Body of pancreas (tissue), 4 donors: Measurements from ENCODE around the gene AGBL5. TPM values are rescaled to one million over a fixed set of nuclear protein-coding genes. Genes with fewer than 3 reads are reported as not detected.

Experiments used
- ATAC-seq: fragments of 150-250 bp; one replicate; pipeline ENCODE4 v1.9.1; 2016
- DNase-seq, 4 donors: peaks; one replicate each; pipeline ENCODE4 v3.0.0-alpha.2; 2019
- H3K27ac ChIP-seq, 4 donors: fragments of 200-600 bp; sonication (generic); 1 replicate in 3 of 4; 2 replicates in 1 of 4; pipeline versions ENCODE4 v1.5.1 to v1.6.1; 2016 to 2019; ENCODE audit warnings: mild to moderate bottlenecking in 1 of 4, mixed read lengths in 1 of 4, moderate library complexity in 1 of 4
- H3K27me3 ChIP-seq, 2 donors: fragments of 200-600 bp; sonication (generic); one replicate each; pipeline ENCODE4 v1.6.0; 2016; ENCODE audit warnings: mild to moderate bottlenecking in 1 of 2
- H3K36me3 ChIP-seq, 2 donors: fragments of 200-600 bp; sonication (generic); replicated peaks in 1 of 2; 2 replicates each; pipeline ENCODE4 v1.5.1; 2016; ENCODE audit warnings: low read depth in 2 of 2; ENCODE audit not compliant: insufficient read depth in 1 of 2
- H3K4me1 ChIP-seq: fragments of 200-600 bp; sonication (generic); one replicate; pipeline ENCODE4 v1.6.0; 2016
- H3K4me3 ChIP-seq, 2 donors: fragments of 200-600 bp; sonication (generic); 1 replicate in 1 of 2; 2 replicates in 1 of 2; pipeline ENCODE4 v1.5.1; 2016 to 2019
- H3K9me3 ChIP-seq, 3 donors: fragments of 200-600 bp; sonication (generic); 1 replicate in 2 of 3; 2 replicates in 1 of 3; pipeline ENCODE4 v1.5.1; 2016
- CTCF ChIP-seq, 7 experiments: fragments of 450-650 bp in 4 of 7; fragments of 200-600 bp in 3 of 7; sonication (generic) in 3 of 7; IDR thresholded peaks; one replicate each; pipeline ENCODE4 v1.5.1; 2016 to 2019; ENCODE audit warnings: antibody characterized with exemption in 7 of 7
- POLR2A ChIP-seq, 3 donors: fragments of 450-650 bp; IDR thresholded peaks; one replicate each; pipeline ENCODE4 v1.6.1; 2016; ENCODE audit warnings: antibody characterized with exemption in 3 of 3, mild to moderate bottlenecking in 2 of 3
- WGBS, 2 donors: methylation state at CpG; one replicate each; pipeline ENCODE4 v1.1.5; 2017; 5-methylcytosine and 5-hydroxymethylcytosine counted together
- intact Hi-C: fragments of 100-400 bp; cut with DNase I; formaldehyde crosslinking; loops from one replicate; pipeline ENCODE4 v1.15.1; 2023
- total RNA-seq, 2 donors: library from RNA; depleted of rRNA; stranded (reverse); fragments of >200 nt; gene quantifications; one replicate each; pipeline ENCODE4 v1.1.0, GENCODE V29; 2016

AGBL5 gene
- total RNA-seq, 2 donors from 2014 or later: 5.6 to 12.2 TPM

- no peak for TF ChIP-seq POLR2A (IDR thresholded peaks at IDR 0.05)
- no peak for TF ChIP-seq CTCF (IDR thresholded peaks at IDR 0.05)
Observed at GRCh38 chr2:27027211-27027651, 24.2 kb upstream of the AGBL5 start.

GRCh38 chr2:27029051-27029450 lies 22.4 kb upstream of the AGBL5 start:
- ATAC-seq (no peak), DNase-seq (no peak)
- intact Hi-C loops: no loop called here
- Histone ChIP-seq H3K27me3 (no peaks in the 10 kb centered on the region), H3K4me1 (peaks cover 5% of the 10 kb centered on the region), H3K4me3 (no peak overlapping the region), H3K36me3 (no peaks in the 10 kb centered on the region), H3K9me3 (no peaks in the 10 kb centered on the region), H3K27ac (no peak overlapping the region)
- no peak for TF ChIP-seq CTCF (IDR thresholded peaks at IDR 0.05)
- no peak for TF ChIP-seq POLR2A (IDR thresholded peaks at IDR 0.05)
- WGBS, 2 donors: 64 to 76% methylated on average over 2 of the region's 2 CpGs

More at GRCh38 chr2:27027211-27027651, 24.2 kb upstream of the AGBL5 start:
- WGBS, 2 donors: 84 to 95% methylated on average over 4 to 10 of the region's 10 CpGs
- H3K9me3 ChIP-seq: no peaks in the 10 kb centered on the region
- DNase-seq (no peak), ATAC-seq (no peak)
- H3K27me3 ChIP-seq: no peaks in the 10 kb centered on the region
- intact Hi-C loops: no loop called here
- H3K4me1 ChIP-seq: no peaks in the 10 kb centered on the region
- no peak overlapping the region for H3K4me3 ChIP-seq
- no peak overlapping the region for H3K27ac ChIP-seq
- no peaks in the 10 kb centered on the region for H3K36me3 ChIP-seq

GRCh38 chr2:27032495-27033252 lies 18.8 kb upstream of the AGBL5 start, which contains the start of gene TMEM214:
TMEM214 (plus strand) TSS chr2:27032965; CDS start chr2:27033016, 51 bp downstream.
- Histone ChIP-seq H3K9me3 (no peaks in the 10 kb centered on the region), H3K27ac (peak within 1 kb of the TSS; percentile 70 to 85 (median 82)), H3K27me3 (no peaks in the 10 kb centered on the region), H3K4me1 (peaks cover 22% of the 10 kb centered on the region), H3K4me3 (peak within 1 kb of the TSS; percentile 94 to 97), H3K36me3 (peaks cover 15 to 17% of the 10 kb centered on the region in 2 donors)
- intact Hi-C loops: no loop called here
- TF ChIP-seq CTCF (IDR thresholded peaks at IDR 0.05) (peak in 3 of 7 experiments; percentile 12 to 26 (median 25)), POLR2A (IDR thresholded peaks at IDR 0.05) (peak; percentile 80 to 83 (median 82))
- 0 to 1% methylated on average over 19 to 76 of the region's 76 CpGs for WGBS, 2 donors
- peak; percentile 96 for ATAC-seq
- peak; percentile 89 to 91 (median 90) for DNase-seq

- intact Hi-C loops: no loop called here
- no peak for TF ChIP-seq CTCF (IDR thresholded peaks at IDR 0.05)
- TF ChIP-seq POLR2A (IDR thresholded peaks at IDR 0.05): no peak
- peak overlapping the region; percentile 94 to 97 for H3K4me3 ChIP-seq
- WGBS, 2 donors: 14 to 21% methylated on average over 6 to 8 of the region's 11 CpGs
- H3K27me3 ChIP-seq: no peaks in the 10 kb centered on the region
- peaks cover 21 to 23% of the 10 kb centered on the region in 2 donors for H3K36me3 ChIP-seq
- no peaks in the 10 kb centered on the region for H3K9me3 ChIP-seq
- peak overlapping the region; percentile 70 to 85 (median 82) for H3K27ac ChIP-seq
- ATAC-seq: peak; percentile 13
- H3K4me1 ChIP-seq: peaks cover 22% of the 10 kb centered on the region
- DNase-seq: no peak
Observed at GRCh38 chr2:27033253-27033852, 18.1 kb upstream of the AGBL5 start.
